K562 (cell line): ENCODE data around the gene LRRC74B. TPM values are rescaled to one million over a fixed set of nuclear protein-coding genes. Genes with fewer than 3 reads are reported as not detected.
A peak's percentile ranks its signal among the peaks of the same experiment; 100 is the strongest.

Experiments
- HINFP ChIP-seq: fragments of 450-650 bp; conservative IDR thresholded peaks from 2 replicates; pipeline ENCODE4 v1.6.1; 2016; ENCODE audit warnings: missing genetic modification characterization, low read depth, mild to moderate bottlenecking, control low read depth, missing compliant biosample characterization
- MCM5 ChIP-seq: fragments of 450-650 bp; IDR thresholded peaks from 2 replicates; pipeline ENCODE4 v1.6.1; 2016; ENCODE audit warnings: low read depth
- MXI1 ChIP-seq: IDR thresholded peaks from 2 replicates; pipeline ENCODE4 v1.6.1; 2011; ENCODE audit warnings: low read depth, mild to moderate bottlenecking, improper control_type of control experiment, low read length
- RAD51 ChIP-seq: fragments of 450-650 bp; IDR thresholded peaks from 2 replicates; pipeline ENCODE4 v1.7.1; 2016; ENCODE audit warnings: low read depth, mild to moderate bottlenecking, borderline replicate concordance
- RBM15 ChIP-seq: fragments of 200-400 bp; formaldehyde crosslinking; IDR thresholded peaks from 2 replicates; pipeline ENCODE4 v1.6.1; 2018; ENCODE audit warnings: mild to moderate bottlenecking, low read length, moderate library complexity; ENCODE audit not compliant: insufficient read depth
- WHSC1 ChIP-seq: IDR thresholded peaks from one replicate; pipeline ENCODE4 v1.6.1; 2012; ENCODE audit warnings: low read length, control low read depth, inconsistent platforms
- ZBTB11 ChIP-seq, 3 experiments: fragments of 200-800 bp in 1 of 3; fragments of 250-450 bp in 1 of 3; fragments of 450-650 bp in 1 of 3; sonication (Bioruptor Pico) in 1 of 3; sonication (Bioruptor generic) in 1 of 3; formaldehyde crosslinking in 1 of 3; IDR thresholded peaks; 2 replicates each; pipeline versions ENCODE4 v1.6.1 to v1.8.0; 2016 to 2022; ENCODE audit warnings: mild to moderate bottlenecking in 2 of 3, missing genetic modification characterization in 2 of 3, missing compliant biosample characterization in 1 of 3, moderate library complexity in 1 of 3
- ZNF12 ChIP-seq: sonication (generic); formaldehyde crosslinking; IDR thresholded peaks from 2 replicates; pipeline ENCODE4 v1.4.0; 2020; ENCODE audit warnings: mild to moderate bottlenecking, missing genetic modification reagents
- polyA plus RNA-seq, 8 experiments: library from polyadenylated mRNA; depleted of rRNA in 4 of 8; stranded (reverse) in 5 of 8; unstranded in 3 of 8; fragments of >200 nt; fragmentation: Nextera tagmentation in 2 of 8; fragmentation: Illumina TruSeq in 1 of 8; extraction: Ambion mirVana in 2 of 8; extraction: Trizol in 1 of 8; gene quantifications; 2 replicates each; pipeline versions ENCODE4 v1.2.1 to v1.2.3, GENCODE V29; 2011 to 2014; ENCODE audit warnings: inconsistent platforms in 1 of 8, missing spikeins in 1 of 8
- total RNA-seq, 7 experiments: library from RNA; depleted of rRNA in 6 of 7; stranded (reverse); fragments of >200 nt in 6 of 7; fragmentation: Illumina TruSeq in 2 of 7; extraction: Trizol in 2 of 7; gene quantifications; 2 replicates each; pipeline versions ENCODE4 v1.2.1 to v1.2.3, GENCODE V29; 2011 to 2021; ENCODE audit warnings: low replicate concordance in 1 of 7
- TF ChIP-seq, protein P1 (sequence below): fragments of 150-350 bp; conservative IDR thresholded peaks from 2 replicates; pipeline ENCODE4 v1.6.1; 2014; ENCODE audit warnings: low read length
- TF ChIP-seq, protein P2 (sequence below): sonication (generic); formaldehyde crosslinking; IDR thresholded peaks from 2 replicates; pipeline ENCODE4 v1.8.1; 2022; ENCODE audit warnings: missing genetic modification reagents
- TF ChIP-seq, protein P3 (sequence below), 2 experiments: fragments of 450-650 bp; conservative IDR thresholded peaks; 2 replicates each; pipeline ENCODE4 v1.6.1; 2017; ENCODE audit warnings: mild to moderate bottlenecking in 2 of 2, moderate library complexity in 2 of 2
- TF ChIP-seq, protein P4 (sequence below): sonication (generic); formaldehyde crosslinking; IDR thresholded peaks from 2 replicates; pipeline ENCODE4 v1.8.1; 2023; ENCODE audit warnings: mild to moderate bottlenecking, missing genetic modification reagents

Gene LRRC74B
- total and polyA plus RNA-seq, 9 of the 15 experiments (the other 6 are each of a cell fraction or from before 2014, with no cell fraction given): not detected

DNA sequence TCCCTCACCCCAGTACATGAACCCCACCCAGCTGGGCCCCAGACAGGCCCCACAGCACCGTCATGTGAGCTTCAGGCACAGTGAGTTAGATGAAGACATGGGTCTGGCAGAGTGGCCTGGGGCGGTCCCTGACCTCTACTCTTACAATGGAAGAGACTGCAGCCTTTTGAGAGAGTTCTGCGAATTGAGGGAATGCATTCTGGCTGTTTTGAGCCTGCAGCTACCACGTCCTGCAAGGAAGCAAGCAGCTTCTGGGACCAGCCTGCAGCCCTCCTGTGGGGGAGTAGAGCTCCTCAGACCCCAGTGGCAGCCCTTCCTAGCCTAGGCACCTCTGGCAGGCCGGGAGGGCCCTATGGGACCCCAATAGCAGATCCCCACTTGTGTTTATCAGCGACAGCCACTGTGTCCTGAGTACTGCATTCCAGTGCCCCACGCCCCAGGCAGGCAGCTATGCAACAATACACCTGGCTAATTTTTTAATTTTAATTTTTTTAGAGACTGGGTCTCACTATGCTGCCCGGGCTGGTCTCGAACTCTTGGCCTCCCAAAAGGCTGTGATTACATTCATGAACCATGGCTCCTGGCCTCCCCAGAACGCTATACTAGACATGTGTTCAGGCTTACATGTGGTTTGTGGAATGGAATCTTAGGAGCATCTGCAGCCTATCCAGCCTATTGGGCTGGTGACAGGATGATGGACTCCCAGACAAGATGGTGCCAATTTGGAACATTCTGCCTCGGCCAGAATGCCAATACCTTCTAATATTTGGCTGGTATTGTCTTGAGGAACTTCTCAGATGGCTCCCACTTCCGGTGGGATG is 12.7 kb upstream of the LRRC74B start (continued):
- TF ChIP-seq, protein P1, sequence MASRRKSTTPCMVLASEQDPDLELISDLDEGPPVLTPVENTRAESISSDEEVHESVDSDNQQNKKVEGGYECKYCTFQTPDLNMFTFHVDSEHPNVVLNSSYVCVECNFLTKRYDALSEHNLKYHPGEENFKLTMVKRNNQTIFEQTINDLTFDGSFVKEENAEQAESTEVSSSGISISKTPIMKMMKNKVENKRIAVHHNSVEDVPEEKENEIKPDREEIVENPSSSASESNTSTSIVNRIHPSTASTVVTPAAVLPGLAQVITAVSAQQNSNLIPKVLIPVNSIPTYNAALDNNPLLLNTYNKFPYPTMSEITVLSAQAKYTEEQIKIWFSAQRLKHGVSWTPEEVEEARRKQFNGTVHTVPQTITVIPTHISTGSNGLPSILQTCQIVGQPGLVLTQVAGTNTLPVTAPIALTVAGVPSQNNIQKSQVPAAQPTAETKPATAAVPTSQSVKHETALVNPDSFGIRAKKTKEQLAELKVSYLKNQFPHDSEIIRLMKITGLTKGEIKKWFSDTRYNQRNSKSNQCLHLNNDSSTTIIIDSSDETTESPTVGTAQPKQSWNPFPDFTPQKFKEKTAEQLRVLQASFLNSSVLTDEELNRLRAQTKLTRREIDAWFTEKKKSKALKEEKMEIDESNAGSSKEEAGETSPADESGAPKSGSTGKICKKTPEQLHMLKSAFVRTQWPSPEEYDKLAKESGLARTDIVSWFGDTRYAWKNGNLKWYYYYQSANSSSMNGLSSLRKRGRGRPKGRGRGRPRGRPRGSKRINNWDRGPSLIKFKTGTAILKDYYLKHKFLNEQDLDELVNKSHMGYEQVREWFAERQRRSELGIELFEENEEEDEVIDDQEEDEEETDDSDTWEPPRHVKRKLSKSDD: no peak; the same call in 1 of the 2 replicates
- TF ChIP-seq, protein P2, sequence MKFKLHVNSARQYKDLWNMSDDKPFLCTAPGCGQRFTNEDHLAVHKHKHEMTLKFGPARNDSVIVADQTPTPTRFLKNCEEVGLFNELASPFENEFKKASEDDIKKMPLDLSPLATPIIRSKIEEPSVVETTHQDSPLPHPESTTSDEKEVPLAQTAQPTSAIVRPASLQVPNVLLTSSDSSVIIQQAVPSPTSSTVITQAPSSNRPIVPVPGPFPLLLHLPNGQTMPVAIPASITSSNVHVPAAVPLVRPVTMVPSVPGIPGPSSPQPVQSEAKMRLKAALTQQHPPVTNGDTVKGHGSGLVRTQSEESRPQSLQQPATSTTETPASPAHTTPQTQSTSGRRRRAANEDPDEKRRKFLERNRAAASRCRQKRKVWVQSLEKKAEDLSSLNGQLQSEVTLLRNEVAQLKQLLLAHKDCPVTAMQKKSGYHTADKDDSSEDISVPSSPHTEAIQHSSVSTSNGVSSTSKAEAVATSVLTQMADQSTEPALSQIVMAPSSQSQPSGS: no peak
- TF ChIP-seq RBM15 (no peak), ZNF12 (CRISPR knock-in tag) (0 out of 2 replicates have a peak, but pooled peaks have one; percentile 35), ZBTB11 (CRISPR knock-in tag; IDR thresholded peaks at IDR 0.05) (no peak), WHSC1 (no peak), HINFP (tag) (no peak), RAD51 (no peak), MCM5 (no peak), MXI1 (peak; percentile 27; the same call in 1 of the 2 replicates)
- TF ChIP-seq, protein P3, sequence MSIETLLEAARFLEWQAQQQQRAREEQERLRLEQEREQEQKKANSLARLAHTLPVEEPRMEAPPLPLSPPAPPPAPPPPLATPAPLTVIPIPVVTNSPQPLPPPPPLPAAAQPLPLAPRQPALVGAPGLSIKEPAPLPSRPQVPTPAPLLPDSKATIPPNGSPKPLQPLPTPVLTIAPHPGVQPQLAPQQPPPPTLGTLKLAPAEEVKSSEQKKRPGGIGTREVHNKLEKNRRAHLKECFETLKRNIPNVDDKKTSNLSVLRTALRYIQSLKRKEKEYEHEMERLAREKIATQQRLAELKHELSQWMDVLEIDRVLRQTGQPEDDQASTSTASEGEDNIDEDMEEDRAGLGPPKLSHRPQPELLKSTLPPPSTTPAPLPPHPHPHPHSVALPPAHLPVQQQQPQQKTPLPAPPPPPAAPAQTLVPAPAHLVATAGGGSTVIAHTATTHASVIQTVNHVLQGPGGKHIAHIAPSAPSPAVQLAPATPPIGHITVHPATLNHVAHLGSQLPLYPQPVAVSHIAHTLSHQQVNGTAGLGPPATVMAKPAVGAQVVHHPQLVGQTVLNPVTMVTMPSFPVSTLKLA (conservative IDR thresholded peaks at IDR 0.05): no peak
- TF ChIP-seq, protein P4, sequence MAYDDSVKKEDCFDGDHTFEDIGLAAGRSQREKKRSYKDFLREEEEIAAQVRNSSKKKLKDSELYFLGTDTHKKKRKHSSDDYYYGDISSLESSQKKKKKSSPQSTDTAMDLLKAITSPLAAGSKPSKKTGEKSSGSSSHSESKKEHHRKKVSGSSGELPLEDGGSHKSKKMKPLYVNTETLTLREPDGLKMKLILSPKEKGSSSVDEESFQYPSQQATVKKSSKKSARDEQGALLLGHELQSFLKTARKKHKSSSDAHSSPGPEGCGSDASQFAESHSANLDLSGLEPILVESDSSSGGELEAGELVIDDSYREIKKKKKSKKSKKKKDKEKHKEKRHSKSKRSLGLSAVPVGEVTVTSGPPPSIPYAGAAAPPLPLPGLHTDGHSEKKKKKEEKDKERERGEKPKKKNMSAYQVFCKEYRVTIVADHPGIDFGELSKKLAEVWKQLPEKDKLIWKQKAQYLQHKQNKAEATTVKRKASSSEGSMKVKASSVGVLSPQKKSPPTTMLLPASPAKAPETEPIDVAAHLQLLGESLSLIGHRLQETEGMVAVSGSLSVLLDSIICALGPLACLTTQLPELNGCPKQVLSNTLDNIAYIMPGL (CRISPR knock-in tag): no peak
